Astrocyte (in vitro differentiated cells and primary cell): ENCODE measurements around the gene CCNH. TPM values are rescaled to one million over a fixed set of nuclear protein-coding genes. Genes with fewer than 3 reads are reported as not detected.

Experiments used
- DNase-seq: peaks from one replicate; pipeline ENCODE4 v3.0.0-alpha.2; 2010; ENCODE audit warnings: low read depth
- FAIRE-seq: peaks from 2 replicates; lab custom pipeline; 2011; peaks lifted over from hg19 to GRCh38; lab: Jason Lieb, UNC
- H2AFZ ChIP-seq: 2 replicates; pipeline ENCODE4 v1.6.0; 2012; ENCODE audit warnings: low read depth, low read length, inconsistent platforms
- H3K27ac ChIP-seq: 2 replicates; pipeline ENCODE4 v1.5.1; 2011; ENCODE audit warnings: low read depth, low read length, inconsistent platforms
- H3K27me3 ChIP-seq: 2 replicates; pipeline ENCODE4 v1.6.0; 2011; ENCODE audit warnings: low read length, inconsistent platforms; ENCODE audit not compliant: insufficient read depth
- H3K36me3 ChIP-seq: 2 replicates; pipeline ENCODE4 v1.5.1; 2011; ENCODE audit warnings: low read length, inconsistent platforms; ENCODE audit not compliant: insufficient read depth
- H3K4me1 ChIP-seq: 2 replicates; pipeline ENCODE4 v1.5.1; 2011; ENCODE audit warnings: low read length, inconsistent platforms; ENCODE audit not compliant: insufficient read depth
- H3K4me2 ChIP-seq: 2 replicates; pipeline ENCODE4 v1.6.0; 2012; ENCODE audit warnings: low read length, inconsistent platforms
- H3K4me3 ChIP-seq: 2 replicates; pipeline ENCODE4 v1.5.1; 2011; ENCODE audit warnings: low read depth, mild to moderate bottlenecking, low read length, inconsistent platforms; ENCODE audit not compliant: insufficient read depth
- H3K79me2 ChIP-seq: 2 replicates; pipeline ENCODE4 v1.6.0; 2012; ENCODE audit warnings: mild to moderate bottlenecking, low read length, inconsistent platforms; ENCODE audit not compliant: insufficient read depth
- H3K9ac ChIP-seq: 2 replicates; pipeline ENCODE4 v1.6.0; 2012; ENCODE audit warnings: mild to moderate bottlenecking, low read length, inconsistent platforms
- H3K9me3 ChIP-seq: 2 replicates; pipeline ENCODE4 v1.5.1; 2012; ENCODE audit warnings: low read depth, mild to moderate bottlenecking, low read length, inconsistent platforms; ENCODE audit not compliant: insufficient read depth
- H4K20me1 ChIP-seq: 2 replicates; pipeline ENCODE4 v1.6.0; 2012; ENCODE audit warnings: low read length, inconsistent platforms; ENCODE audit not compliant: insufficient read depth
- H3K27ac Mint-ChIP-seq: one replicate; pipeline ENCODE4 v1.8.0; 2021; ENCODE audit warnings: mild to moderate bottlenecking, mixed read lengths; ENCODE audit not compliant: unreplicated experiment
- H3K27me3 Mint-ChIP-seq: one replicate; pipeline ENCODE4 v1.8.0; 2021; ENCODE audit warnings: low read depth, mixed read lengths; ENCODE audit not compliant: unreplicated experiment
- H3K36me3 Mint-ChIP-seq: one replicate; pipeline ENCODE4 v1.8.0; 2021; ENCODE audit warnings: low read depth, mixed read lengths; ENCODE audit not compliant: unreplicated experiment
- H3K4me1 Mint-ChIP-seq: one replicate; pipeline ENCODE4 v1.8.0; 2021; ENCODE audit warnings: low read depth, mixed read lengths; ENCODE audit not compliant: unreplicated experiment
- H3K4me3 Mint-ChIP-seq: one replicate; pipeline ENCODE4 v1.8.0; 2021; ENCODE audit warnings: mild to moderate bottlenecking, moderate library complexity, mixed read lengths; ENCODE audit not compliant: unreplicated experiment
- H3K9me3 Mint-ChIP-seq: one replicate; pipeline ENCODE4 v1.8.0; 2021; ENCODE audit warnings: mild to moderate bottlenecking, mixed read lengths; ENCODE audit not compliant: unreplicated experiment
- EZH2 ChIP-seq: IDR thresholded peaks from 2 replicates; pipeline ENCODE4 v1.6.1; 2012; ENCODE audit warnings: mild to moderate bottlenecking, low read length, inconsistent platforms; ENCODE audit not compliant: insufficient read depth
- total RNA-seq: library from RNA; stranded (reverse); gene quantifications from 2 replicates; pipeline ENCODE4 v1.2.1, GENCODE V29; 2021
- TF ChIP-seq, protein P1 (sequence below): IDR thresholded peaks from 2 replicates; pipeline ENCODE4 v1.5.1; 2011; ENCODE audit warnings: low read depth, mild to moderate bottlenecking, inconsistent platforms, low read length, moderate library complexity; ENCODE audit not compliant: insufficient read depth

Gene CCNH
- total RNA-seq, 1 donor from 2014 or later = 30.5 TPM

DNA sequence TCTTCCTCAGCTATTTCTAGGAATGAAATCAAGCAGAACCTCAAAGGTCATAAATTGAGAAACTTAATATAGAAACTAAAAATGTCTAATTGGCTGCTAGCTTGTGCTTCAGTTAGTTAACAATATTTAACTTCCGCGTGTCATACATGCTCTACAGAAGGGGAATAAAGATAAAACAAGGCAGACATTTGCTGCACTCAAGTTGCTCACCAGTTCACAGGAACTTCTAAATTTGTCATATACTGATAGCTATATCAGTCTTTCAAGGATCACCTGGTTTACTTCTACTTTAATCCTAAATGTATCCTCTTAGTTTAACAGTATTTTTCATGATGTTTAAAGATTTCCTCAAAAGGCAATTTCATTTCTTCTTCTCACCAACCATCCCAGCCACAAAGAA is 8.4 kb downstream of the CCNH start:
- Mint-ChIP-seq H3K9me3 (no peaks in the 10 kb centered on the region), H3K27me3 (no peaks in the 10 kb centered on the region), H3K27ac (no peak overlapping the region), H3K4me1 (peaks cover 6% of the 10 kb centered on the region), H3K4me3 (no peak overlapping the region), H3K36me3 (peaks cover 14% of the 10 kb centered on the region)
- Histone ChIP-seq H3K4me1 (no peaks in the 10 kb centered on the region), H2AFZ (no peak overlapping the region), H3K9me3 (no peaks in the 10 kb centered on the region), H4K20me1 (peaks cover 29% of the 10 kb centered on the region), H3K79me2 (peaks cover 55% of the 10 kb centered on the region), H3K4me2 (no peak overlapping the region), H3K27ac (no peak overlapping the region), H3K36me3 (peaks cover 78% of the 10 kb centered on the region), H3K4me3 (no peak overlapping the region), H3K27me3 (no peaks in the 10 kb centered on the region), H3K9ac (no peak overlapping the region)
- TF ChIP-seq, protein P1, sequence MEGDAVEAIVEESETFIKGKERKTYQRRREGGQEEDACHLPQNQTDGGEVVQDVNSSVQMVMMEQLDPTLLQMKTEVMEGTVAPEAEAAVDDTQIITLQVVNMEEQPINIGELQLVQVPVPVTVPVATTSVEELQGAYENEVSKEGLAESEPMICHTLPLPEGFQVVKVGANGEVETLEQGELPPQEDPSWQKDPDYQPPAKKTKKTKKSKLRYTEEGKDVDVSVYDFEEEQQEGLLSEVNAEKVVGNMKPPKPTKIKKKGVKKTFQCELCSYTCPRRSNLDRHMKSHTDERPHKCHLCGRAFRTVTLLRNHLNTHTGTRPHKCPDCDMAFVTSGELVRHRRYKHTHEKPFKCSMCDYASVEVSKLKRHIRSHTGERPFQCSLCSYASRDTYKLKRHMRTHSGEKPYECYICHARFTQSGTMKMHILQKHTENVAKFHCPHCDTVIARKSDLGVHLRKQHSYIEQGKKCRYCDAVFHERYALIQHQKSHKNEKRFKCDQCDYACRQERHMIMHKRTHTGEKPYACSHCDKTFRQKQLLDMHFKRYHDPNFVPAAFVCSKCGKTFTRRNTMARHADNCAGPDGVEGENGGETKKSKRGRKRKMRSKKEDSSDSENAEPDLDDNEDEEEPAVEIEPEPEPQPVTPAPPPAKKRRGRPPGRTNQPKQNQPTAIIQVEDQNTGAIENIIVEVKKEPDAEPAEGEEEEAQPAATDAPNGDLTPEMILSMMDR = no peak
- DNase-seq (no peak), FAIRE-seq (no peak)

DNA sequence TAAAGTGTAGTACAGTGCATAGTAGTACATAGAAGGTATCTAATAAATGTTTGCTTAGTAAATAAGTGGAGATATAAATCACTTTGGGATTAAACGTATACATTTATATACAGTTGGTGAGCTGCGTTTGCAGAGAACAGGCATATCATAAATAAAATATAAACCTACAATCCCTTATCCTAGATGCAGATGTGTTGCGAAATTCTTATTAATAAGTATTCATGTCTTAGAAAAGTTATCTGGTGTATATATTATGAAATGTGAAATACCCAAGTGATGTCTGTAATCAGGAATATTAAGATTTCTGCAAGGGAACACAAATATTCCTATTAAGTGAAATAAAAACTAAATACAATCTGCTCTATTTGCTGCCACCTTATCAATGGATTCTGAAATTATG is 8.8 kb downstream of the CCNH start:
- Histone ChIP-seq H3K4me1 (no peaks in the 10 kb centered on the region), H2AFZ (no peak overlapping the region), H3K27me3 (no peaks in the 10 kb centered on the region), H3K9ac (no peak overlapping the region), H4K20me1 (peaks cover 29% of the 10 kb centered on the region), H3K27ac (no peak overlapping the region), H3K9me3 (no peaks in the 10 kb centered on the region), H3K79me2 (peaks cover 54% of the 10 kb centered on the region), H3K4me3 (no peak overlapping the region), H3K4me2 (no peak overlapping the region), H3K36me3 (peaks cover 78% of the 10 kb centered on the region)
- Mint-ChIP-seq H3K36me3 (peaks cover 14% of the 10 kb centered on the region), H3K4me3 (no peak overlapping the region), H3K27me3 (no peaks in the 10 kb centered on the region), H3K4me1 (peaks cover 10% of the 10 kb centered on the region), H3K27ac (no peak overlapping the region), H3K9me3 (no peaks in the 10 kb centered on the region)
- TF ChIP-seq, protein P1 = no peak
- TF ChIP-seq EZH2 = no peak
- no peak for FAIRE-seq
- no peak for DNase-seq

DNA sequence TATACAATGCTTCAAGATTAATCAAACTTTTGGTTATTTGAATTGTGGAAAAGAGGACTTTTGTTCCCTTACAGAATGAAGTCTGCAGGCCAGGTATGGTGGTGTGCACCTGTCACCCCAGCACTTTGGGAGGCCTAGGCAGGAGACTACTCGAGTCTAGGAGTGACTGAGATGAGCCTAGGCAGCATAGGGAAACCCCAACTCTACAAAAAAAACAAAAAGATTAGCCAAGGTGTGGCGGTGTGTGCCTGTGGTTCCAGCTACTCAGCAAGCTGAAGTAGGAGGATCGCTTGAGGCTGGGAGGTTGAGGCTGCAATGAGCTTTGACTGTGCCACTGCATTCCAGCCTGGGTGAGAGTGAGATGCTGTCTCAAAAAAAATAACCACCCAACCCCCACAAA is 9.3 kb downstream of the CCNH start:
- H3K36me3 ChIP-seq = peaks cover 74% of the 10 kb centered on the region
- H3K4me2 ChIP-seq = no peak overlapping the region
- DNase-seq = no peak
- Mint-ChIP-seq H3K4me1 (peaks cover 11% of the 10 kb centered on the region), H3K27me3 (no peaks in the 10 kb centered on the region), H3K27ac (no peak overlapping the region), H3K4me3 (no peak overlapping the region), H3K9me3 (no peaks in the 10 kb centered on the region), H3K36me3 (peaks cover 14% of the 10 kb centered on the region)
- no peak overlapping the region for H3K27ac ChIP-seq
- FAIRE-seq = no peak
- H3K9ac ChIP-seq = no peak overlapping the region
- H4K20me1 ChIP-seq = peaks cover 29% of the 10 kb centered on the region
- no peak overlapping the region for H2AFZ ChIP-seq
- no peak for TF ChIP-seq EZH2
- TF ChIP-seq, protein P1 = no peak
- H3K27me3 ChIP-seq = no peaks in the 10 kb centered on the region
- no peaks in the 10 kb centered on the region for H3K9me3 ChIP-seq
- H3K4me1 ChIP-seq = no peaks in the 10 kb centered on the region
- H3K4me3 ChIP-seq = no peak overlapping the region
- peaks cover 49% of the 10 kb centered on the region for H3K79me2 ChIP-seq
